Right renal pelvis (tissue), 4 donors: Measurements from ENCODE around the gene CEACAM16. TPM values are rescaled to one million over a fixed set of nuclear protein-coding genes. Genes with fewer than 3 reads are reported as not detected.

Experiments used
- DNase-seq, 4 donors: peaks; one replicate each; pipeline ENCODE4 v3.0.0-alpha.2; 2013; ENCODE audit warnings: low read depth in 4 of 4, low spot score in 3 of 4, missing footprints in 1 of 4
- polyA plus RNA-seq, 4 donors: library from polyadenylated mRNA; unstranded; fragments of 120-200 nt; gene quantifications; one replicate each; pipeline ENCODE4 v1.2.1, GENCODE V29; 2013; ENCODE audit not compliant: insufficient read length in 4 of 4

Gene CEACAM16
- polyA plus RNA-seq, 4 donors: not detected

DNA sequence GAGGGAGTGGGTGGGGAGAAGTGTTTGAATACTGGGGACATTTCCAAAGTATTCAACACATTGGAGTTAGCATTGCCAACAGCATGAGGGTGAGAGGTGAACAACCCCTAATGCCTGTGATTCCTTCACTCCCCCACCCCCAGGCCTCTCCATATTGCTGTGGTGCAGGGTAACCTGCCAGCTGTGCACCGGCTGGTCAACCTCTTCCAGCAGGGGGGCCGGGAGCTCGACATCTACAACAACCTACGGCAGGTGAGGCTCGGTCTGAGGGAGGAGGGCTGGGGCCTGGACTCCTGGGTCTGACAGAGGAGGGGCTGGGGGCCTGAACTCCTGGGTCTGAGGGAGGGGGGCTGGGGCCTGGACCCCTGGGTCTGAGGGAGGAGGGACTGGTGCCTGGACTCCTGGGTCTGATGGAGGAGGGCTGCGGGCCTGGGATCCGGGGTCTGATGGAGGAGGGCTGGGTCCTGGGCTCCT is 57.2 kb downstream of the CEACAM16 start:
- DNase-seq: no peak

GRCh38 chr19:44757057-44757734 is 58.2 kb downstream of the CEACAM16 start:
- no peak for DNase-seq

- no peak for DNase-seq
These were observed 59.0 kb downstream of the CEACAM16 start for GRCh38 chr19:44757735-44758505.

GRCh38 chr19:44758596-44758995 is 59.6 kb downstream of the CEACAM16 start:
- DNase-seq: no peak

- no peak for DNase-seq
These were observed 60.3 kb downstream of the CEACAM16 start for GRCh38 chr19:44759083-44759804.

Other genes starting within 250 kb of the CEACAM16 start
- gene ZNF180, start 198.6 kb upstream of the CEACAM16 start, polyA plus RNA-seq: 10 to 100 TPM; 14.8 to 18.4 (median 17.3) TPM
- not detected for gene CEACAM20, start 169.5 kb upstream of the CEACAM16 start, polyA plus RNA-seq
- gene IGSF23, start 85.6 kb upstream of the CEACAM16 start, polyA plus RNA-seq: 1 to 10 TPM in 3 of 4 donors, under 1 TPM in 1; 0.55 to 1.7 (median 1.0) TPM
- gene PVR, start 55.2 kb upstream of the CEACAM16 start, polyA plus RNA-seq: 10 to 100 TPM; 30.0 to 36.1 (median 31.7) TPM
- 10 to 100 TPM in 3 of 4 donors, 1 to 10 TPM in 1; 9.4 to 16.3 (median 14.4) TPM for gene CEACAM19, start 27.7 kb upstream of the CEACAM16 start, polyA plus RNA-seq
- gene BCL3, start 49.6 kb downstream of the CEACAM16 start, polyA plus RNA-seq: 10 to 100 TPM in 1 of 4 donors, 1 to 10 TPM in 3; 5.6 to 10.2 (median 6.2) TPM
- gene CBLC, start 78.7 kb downstream of the CEACAM16 start, polyA plus RNA-seq: 1 to 10 TPM; 4.3 to 7.4 (median 5.7) TPM
- 100 to 1,000 TPM; 457 to 754 (median 572) TPM for gene BCAM, start 110.0 kb downstream of the CEACAM16 start, polyA plus RNA-seq
- gene NECTIN2, start 147.1 kb downstream of the CEACAM16 start, polyA plus RNA-seq: 100 to 1,000 TPM; 149 to 180 (median 159) TPM
- 10 to 100 TPM; 44.7 to 54.6 (median 47.6) TPM for gene TOMM40, start 192.1 kb downstream of the CEACAM16 start, polyA plus RNA-seq
- 100 to 1,000 TPM; 261 to 604 (median 299) TPM for gene APOE, start 206.6 kb downstream of the CEACAM16 start, polyA plus RNA-seq
- gene APOC1, start 215.5 kb downstream of the CEACAM16 start, polyA plus RNA-seq: 10 to 100 TPM; 10.5 to 12.5 (median 11.2) TPM
- gene APOC4, start 243.1 kb downstream of the CEACAM16 start, polyA plus RNA-seq: not detected
- 10 to 100 TPM in 2 of 4 donors, 1 to 10 TPM in 2; 6.2 to 14.9 (median 9.6) TPM for gene APOC2, start 246.9 kb downstream of the CEACAM16 start, polyA plus RNA-seq